GM19023 (cell line): Measurements from ENCODE around the gene DAPL1.

Experiments used
- ATAC-seq: cut with Tn5 transposase; IDR thresholded peaks from one replicate; pipeline ENCODE4 v1.9.1; 2021; ENCODE audit warnings: mild to moderate bottlenecking, moderate library complexity; ENCODE audit not compliant: unreplicated experiment

DAPL1 gene, protein sequence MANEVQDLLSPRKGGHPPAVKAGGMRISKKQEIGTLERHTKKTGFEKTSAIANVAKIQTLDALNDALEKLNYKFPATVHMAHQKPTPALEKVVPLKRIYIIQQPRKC

DNA sequence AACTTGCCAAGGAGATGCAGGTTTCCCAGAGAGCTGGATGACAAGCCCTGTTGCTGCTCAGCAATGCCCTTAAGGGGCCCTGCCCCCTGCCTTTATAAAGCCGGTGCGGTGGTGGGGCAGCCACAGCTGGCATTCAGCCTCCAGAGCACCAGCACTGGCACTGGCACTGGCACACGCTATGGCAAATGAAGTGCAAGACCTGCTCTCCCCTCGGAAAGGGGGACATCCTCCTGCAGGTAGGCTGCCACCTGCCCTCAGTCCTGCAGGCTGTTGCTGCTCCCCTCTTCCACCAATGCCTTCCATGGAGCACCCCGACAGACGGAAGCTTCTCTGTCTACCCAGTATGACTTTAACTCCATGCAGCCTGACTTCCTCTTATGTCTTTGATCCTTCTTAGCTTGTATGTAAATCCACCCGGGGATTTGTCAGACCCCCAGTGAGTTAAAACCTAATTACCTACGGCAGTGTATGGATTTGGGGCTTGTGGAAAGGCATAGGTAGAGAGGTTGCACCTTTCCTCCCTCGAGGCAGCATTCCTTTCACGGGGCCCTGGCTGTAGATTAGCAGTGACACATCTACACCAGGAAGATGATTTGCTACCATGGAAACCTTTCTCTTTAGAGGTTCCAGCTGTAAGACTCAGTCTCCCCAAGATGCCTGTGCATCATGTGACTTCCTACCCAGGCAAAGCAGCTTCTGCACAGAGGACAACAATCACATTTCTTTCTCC lies at the start of gene DAPL1:
Gene DAPL1 (plus strand): TSS at position 123 of the 730 bp plus-strand sequence. CDS start 56 bp downstream, at position 179.
- ATAC-seq, result no peak

DNA sequence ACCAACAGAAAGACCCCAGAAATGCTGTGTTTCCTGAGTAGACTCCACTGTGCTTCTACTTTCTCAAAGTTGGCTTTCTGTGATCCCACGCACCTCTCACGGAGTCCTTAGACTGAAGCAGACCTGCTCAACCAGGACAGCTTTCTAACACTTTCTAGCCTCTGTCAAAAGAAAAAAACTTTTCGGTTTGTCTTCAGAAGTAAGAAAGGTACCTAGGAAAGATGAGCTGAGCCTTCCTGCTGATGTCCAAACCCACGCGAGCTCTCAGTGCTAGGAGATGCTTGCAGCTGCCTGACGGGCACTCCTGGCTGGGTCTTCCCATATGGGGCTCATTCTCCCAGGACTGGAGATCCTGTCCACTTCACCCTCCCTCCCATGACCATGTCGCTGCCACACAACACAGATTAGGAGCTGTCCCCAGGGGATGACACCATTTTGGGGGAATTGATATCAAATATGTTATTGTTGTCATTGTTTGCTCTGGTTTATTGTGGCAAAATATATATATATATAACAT lies 49.2 kb upstream of the DAPL1 start:
- ATAC-seq, result no peak

DNA sequence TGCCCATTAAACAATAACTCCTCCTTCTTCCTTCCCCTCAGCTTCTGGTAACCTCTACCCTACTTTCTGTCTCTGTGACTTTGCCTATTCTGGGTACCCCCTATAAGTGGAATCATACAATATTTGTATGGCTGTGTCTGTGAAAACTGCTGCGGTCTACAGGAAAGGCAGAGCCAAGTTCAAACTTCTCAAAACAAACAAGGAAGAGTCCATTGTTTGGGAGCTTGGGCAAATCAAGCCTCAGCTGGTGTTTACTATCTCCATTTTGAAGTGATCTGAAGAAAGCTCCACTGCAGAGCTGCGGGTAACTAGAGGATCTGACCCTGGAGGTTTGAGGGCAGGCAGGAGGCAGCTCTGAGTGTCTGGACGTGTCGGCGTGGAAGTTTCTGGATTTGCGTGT lies 48.6 kb upstream of the DAPL1 start:
- no peak for ATAC-seq

DNA sequence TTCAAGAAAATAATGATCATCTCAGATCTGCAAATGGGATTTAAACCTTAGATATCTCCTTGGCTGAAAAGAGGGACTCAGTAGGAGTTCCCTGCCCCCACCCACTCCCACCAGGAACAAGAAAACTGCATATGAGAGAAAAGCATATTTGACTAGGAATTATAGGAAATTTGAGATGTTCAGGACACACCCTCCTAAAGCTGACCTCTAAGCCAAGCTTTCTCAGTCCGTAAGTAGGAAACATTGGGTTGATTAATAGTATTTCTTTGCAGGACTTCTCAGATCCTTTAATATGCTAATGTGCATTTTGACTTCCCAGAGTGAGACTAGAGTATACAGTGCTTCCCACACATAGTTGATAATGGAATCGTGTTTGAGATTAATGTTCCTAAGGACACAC lies 47.8 kb upstream of the DAPL1 start:
- ATAC-seq, result no peak

DNA sequence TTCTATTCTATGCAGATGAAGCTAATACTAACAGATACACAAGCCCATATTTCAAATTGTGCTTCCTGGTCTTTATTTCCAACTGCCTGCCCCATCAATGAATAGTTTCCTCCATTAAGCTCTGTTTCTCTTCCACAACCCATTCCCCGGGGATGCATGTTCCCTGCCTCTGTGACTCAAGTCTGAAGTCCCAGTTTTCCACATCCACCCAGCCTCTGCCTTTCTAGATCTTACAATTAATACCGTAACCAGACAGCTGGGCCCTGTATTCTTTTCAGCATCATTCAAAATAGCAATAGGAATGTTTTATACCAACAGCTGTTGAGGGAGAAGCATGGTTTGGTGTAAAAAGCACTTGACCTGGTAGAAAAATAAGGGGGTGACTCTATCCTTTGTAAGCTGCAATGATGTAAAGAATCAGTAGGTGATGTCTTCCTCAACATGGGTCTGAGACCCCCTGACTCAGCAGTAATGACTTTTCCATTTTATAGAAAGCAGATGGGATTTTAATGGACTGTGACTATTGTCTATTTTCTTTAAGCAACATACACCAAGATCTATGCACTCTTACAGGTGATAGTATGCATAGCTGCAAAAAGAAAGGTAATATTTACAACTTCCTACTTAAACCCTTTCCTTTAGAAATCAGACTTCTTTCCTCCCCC lies 46.1 kb upstream of the DAPL1 start:
- ATAC-seq, result no peak

DNA sequence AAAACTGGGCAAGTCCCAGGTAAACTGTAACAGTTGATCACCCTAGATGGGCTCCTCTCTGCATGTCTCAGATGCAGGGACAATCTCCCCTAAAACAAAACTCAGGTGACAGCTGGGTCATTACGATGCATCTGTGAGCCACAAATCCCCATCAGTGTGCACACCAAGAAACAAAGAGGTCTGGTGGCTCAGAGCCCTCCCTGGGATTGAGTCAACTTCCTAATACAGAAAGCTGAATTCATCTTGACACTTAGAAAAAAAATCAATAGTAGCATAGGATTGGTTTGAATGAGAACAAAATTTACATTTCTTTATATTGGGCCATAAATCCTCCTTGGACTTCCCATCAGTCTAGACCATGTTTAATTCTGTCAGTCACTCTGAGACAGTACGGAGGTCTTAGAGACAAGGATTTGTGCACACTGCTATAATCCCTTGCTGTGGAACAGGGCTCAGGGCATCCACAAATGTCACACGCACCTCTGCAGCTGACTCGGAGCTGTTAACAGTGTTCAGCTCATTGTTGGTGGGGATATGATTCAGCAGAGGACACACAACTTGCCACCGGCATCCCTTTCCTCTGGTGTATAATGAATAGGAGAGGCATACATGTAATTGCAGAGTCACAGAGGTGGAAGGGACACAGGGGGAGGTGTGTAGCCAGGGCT lies 44.5 kb upstream of the DAPL1 start:
- no peak for ATAC-seq

DNA sequence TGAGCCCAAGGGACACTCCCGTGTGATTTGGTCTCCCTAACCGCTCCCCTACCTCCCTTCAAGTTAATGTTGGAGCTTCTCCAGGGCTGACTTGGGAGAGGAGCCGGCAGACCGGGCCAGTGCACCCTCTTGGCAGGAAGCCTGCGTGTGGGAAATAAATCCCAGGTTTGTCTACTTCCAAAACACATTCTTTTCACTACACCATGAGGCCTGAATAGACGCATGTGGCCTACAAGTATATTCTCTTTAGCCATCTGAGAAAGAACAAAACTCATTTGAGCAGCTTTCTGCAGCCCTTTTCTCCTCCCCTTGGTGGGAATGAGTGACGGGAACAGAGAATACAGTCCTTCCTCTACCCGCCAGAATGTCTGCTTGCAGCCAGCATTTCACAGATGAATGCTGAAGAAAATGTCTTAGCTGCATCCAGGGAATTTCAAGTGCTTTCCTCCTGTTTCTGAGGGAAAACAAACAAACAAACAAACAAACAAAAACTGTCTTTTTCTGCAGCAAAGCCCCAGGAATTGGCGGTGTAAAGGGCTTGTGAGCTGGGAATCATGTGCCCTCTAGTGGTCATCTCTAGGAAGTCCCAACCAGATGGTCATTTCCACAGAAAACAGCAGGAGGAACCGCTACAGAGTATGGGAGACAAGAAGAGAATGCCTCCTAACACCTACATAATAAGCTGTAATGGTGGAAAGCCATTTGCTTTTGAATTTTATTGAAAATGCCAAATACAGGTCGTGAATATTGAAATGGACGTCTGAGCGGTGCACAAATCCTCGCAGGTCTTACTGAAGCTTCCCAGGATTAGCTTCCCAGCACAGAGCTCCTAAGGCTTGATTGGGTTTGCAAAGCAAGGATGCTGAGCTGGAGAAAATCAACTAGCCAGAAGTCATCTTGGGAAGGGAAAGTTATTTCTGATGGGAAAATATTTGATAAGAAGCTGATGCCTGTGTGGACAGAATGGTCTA lies 41.2 kb upstream of the DAPL1 start:
- ATAC-seq, result peak; percentile 87

DNA sequence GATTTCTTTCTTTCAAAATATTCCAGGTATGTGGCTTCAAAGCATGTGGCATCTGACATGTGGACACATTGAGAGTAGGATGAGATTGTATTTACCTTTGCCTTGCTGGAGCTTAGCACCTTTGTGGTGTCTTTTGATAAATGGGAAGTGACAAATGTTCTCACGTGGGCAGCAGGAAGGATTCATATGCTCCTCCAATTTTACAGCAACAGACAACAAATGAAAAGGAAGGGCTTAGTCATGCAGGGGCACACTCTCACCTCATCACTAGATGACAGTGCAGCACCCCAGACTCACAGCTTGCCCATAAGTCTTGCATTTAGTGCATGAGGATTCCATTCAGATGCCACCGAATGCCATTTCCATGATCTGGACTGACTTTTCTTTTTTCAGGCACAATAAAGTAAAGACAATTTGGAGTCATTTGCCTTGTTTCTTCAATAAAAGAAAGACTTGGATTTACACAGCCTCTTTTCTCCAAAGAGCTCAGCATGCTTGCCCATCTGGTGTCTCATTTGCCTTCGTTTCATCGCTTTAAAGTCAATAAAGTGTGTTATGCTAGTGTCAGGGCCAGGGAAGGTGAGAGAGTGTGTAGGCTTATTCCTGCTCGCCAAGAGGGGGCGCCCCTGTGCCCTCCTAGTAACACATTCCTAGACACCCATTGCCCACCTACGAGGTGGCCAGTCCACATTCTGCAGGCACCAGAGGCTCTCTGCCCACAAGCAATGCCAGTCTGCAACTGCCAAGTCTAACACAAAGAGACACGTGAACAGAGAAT lies 39.6 kb upstream of the DAPL1 start:
- no peak for ATAC-seq

DNA sequence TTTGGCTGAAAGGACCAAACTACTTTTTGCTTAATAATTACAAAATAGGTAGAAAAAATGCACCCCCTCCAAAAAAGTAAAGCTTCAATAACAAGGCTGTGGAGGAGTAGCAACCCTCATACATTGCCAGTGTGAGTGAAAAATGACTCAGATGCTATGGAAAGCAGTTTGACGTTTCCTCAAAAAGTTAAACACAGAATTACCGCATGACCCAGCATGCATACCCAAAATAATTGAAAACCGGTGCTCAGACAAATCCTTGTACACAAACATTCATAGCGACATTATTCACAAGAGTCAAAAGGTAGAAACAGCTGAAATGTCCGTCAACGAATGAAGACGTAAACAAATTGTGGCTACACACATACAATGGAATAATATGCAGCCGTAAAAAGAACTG lies 38.8 kb upstream of the DAPL1 start:
- no peak for ATAC-seq

DNA sequence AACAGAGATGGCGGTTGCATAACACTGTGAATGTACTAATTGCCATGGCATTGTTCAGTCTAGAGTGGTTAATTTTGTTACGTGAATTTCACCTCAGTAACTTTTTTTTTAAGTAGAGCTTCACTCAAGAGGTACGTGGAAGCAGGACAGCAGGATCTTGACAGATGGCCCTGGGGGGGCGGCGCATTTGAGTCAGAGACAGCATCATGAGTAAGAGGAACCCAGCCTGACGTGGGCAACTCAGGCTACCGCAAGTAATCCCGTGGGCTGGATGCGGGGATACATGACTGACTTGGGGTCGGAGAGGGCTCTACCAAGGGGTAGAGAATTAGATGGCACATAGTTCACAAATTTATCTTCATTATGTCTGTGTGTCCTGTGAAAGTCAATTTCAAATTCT lies 38.1 kb upstream of the DAPL1 start:
- no peak for ATAC-seq

DNA sequence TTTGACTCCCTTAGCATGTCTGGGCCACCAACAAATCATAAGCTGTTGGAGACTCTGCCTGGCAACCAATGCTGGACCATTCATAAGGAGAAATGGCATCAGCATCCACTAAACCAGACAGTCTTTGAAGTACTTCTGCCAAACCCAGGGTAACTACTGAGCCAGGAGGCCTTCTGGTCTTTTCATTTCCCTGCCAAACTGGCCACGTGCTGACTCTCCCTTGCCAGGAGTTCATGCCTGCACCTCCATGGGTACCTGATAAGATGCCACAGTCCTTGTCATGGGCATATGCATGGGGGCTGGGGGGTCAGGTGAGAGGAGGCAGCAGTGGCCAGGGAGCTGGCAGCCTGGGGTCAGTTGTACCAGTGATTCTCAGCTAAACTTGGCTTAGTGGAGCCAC lies 34.2 kb upstream of the DAPL1 start:
- ATAC-seq, result no peak

DNA sequence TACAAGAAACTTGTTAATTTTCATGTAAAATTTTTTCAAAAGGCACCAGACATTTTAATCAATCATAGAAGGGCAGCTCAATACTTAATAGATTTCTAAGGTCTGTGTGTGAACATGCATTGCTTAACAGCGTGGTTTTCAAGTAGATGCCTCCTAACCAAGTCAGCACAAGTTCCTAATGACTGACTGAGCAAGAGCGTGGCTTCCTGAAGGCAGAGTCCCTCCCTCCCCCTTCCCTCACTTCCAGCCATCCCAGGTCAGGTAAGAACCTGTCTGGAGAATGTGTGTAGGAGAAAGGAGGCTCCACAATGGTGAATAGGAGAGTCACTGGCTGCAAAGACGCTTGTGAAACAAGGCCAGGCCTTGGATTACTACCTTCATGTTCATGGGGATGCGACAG lies 33.5 kb upstream of the DAPL1 start:
- ATAC-seq, result no peak

DNA sequence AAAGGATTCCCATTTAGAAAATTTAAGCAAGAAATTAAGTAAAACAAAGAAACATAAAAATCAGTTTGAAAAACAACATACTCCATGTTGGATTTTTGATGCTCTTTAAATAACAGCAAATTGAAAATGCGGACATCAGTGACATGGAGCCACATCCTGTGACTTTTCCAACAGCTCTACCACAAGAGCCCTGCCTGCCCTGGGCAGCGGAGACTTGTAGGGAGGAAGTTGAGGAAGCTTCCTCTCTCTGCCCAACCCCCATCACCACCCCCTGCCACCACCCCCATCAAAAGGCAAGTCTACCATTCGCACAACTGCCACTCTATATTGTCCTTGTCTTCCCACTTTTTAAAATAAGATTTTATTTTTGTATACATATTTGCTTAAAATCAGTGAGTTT lies 32.8 kb upstream of the DAPL1 start:
- ATAC-seq, result no peak

DNA sequence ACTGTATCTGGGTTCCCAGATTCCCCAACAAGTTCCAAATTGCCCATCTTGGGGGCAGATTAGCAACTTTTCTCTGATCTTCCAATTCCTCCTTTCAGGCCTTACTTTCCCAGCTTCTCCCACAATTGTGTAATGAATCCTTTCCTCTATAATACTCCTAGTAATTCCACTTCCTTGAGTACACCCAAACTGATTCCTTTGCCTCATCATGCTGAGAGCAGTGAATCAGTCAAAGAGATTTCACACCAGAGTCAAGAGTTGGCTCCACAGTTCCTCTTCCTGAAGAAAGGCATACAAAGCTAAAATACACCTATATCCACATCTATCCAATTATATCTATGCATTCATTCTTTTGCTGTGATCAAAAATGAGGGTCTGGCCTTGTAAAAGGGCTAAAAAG lies 28.6 kb upstream of the DAPL1 start:
- ATAC-seq, result no peak

DNA sequence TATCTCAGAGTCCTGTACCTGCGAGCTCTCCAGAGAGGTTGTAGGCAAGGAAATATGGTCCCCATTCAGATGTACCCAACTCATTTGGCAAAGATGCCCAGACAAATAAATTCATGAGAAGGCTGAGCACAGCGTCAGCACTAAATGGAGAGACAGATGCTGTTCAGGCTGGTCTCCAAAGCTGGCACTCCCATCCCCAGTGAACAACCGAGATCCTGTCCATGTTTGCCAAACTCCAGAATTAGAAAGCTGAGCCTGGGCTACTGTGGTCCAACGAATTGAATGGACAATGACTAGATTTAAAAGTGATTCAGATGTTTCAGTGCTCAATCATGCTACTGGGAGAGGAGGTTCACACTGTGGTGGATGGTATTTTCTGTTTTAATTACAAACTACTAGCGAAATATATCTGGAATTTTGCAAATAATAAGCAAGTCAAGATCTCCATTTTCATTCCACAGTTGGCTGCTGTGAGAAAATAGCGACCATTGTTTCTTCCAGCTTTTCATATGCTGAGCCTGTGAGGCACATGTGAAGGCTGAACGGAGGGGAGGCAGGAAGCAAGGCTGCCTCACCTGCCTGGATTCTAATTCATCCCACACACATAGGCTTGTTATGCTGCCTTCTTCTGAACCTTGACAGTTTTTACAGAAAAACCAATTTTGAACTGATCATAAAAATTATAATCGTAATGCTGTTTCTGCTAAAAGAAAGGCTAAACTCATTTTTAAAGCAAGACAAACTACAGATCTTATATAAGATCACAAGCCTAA lies 22.6 kb upstream of the DAPL1 start:
- ATAC-seq, result no peak

DNA sequence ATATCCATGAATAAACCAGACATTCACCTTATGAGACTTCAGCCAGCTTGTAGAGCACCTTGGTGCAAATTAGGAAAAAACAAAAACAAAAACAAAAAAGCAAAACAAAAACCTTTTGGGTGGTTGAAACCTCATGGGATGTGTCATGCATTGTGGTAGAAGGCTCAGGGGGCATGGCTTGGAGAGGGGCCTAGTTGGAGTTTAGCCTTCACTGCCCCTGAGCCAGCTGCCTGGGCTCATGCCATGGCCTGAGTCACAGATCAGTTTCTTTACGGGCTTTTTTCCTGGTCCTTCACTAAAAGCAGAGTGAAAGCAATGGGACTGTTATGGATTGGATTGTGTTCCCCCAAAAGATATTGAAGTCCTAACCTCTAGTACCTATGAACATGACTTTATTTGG lies 22.0 kb upstream of the DAPL1 start:
- no peak for ATAC-seq

DNA sequence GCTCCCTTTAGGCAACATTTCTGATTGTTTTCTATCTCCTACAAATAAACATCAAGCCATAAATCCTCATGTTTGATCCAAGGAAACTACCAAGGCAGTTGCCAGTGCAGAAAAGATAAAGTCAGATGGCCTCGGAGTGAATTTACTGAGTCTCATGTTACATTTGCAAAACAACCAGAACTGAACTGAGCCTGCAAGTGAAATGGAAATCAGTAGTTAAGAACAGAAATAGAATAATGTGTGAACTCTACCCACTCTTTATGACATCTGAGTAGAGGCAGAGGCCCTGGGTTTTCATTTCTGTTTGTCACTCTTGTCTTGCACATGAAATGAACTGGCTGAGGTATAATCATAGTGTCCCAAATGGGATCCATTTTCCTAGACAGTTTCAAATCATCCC lies 20.4 kb upstream of the DAPL1 start:
- ATAC-seq, result no peak

DNA sequence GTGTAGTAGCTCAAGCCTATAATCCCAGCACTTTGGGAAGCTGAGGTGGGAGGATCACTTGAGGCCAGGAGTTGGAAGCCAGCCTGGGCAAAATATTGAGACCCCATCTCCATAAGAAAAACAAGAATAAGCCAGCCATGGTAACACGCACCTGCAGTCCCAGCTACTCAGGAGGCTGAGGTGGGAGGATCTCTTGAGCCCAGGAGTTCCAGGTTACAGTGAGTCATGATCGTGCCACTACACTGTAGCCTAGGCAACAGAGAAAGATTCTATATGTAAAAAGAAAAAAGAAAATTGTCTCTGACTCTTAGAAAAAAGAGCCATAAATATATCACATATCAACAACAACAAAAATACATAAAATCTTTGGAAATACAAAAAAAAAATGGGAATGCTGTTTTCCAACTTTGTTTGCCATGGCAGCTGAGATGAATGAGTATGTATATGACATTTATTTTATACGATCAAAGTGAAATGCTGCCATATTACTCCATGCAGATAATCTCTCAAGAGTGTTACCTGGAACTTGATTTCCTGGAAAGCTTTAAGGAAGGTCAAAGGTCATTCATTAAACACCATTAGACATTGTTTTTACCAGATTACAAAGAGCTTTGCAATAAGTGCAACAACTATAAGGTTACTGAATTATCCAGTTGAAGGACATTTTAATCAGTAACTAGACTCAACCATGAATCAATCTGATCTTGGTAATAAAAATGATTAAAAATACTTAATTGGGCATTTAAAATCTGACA lies 19.7 kb upstream of the DAPL1 start:
- ATAC-seq, result no peak
